GM04504 (cell line): ENCODE results near the gene PER2.
"Not testable (repeated sequence)": the region's sequence is repeated elsewhere in the genome, so short reads cannot be mapped to it uniquely, and the experiment has no call there.

Source experiments
- DNase-seq: peaks from one replicate; pipeline ENCODE4 v3.0.0-alpha.2; 2012; ENCODE audit warnings: low read depth

The PER2 gene

GRCh38 chr2:238288650-238289573 is 502 bp upstream of the PER2 start:
- DNase-seq = peak; percentile 96

DNA sequence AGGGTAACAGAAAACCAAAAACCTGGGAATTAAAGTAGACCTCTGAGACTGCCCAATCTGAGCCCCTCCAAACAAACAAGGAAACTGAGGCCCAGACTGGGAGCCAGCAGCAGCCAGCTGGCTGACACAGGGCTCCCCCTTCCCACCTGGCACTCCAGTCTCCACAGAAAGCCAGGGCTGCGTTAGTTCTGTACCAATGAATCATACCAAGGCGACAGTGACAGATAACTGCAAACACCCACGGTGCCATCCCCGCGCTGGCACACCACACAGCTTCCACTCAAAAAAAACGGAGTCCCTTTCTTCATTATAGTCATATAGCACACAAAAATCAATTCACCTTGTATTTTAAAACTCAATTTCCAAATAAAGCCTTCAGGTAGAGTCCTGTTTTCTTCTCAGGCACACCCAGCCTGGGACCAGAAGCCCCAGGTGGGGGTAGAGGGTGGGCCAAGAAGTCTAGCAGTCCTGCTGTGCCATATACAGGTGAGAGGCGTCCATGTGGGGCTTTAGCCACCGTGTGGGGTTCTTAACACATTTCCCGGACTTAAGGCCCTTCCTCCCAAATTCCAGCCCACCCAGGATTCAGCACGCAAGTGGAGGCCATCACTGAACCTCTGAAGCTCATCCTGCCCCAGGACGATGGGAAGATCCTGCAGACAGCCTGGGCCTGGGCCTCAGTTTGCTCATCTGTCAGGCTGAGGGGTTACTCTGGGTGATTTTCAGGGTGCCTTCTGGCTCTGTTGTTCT is 1.2 kb downstream of the PER2 start:
- no peak for DNase-seq

DNA sequence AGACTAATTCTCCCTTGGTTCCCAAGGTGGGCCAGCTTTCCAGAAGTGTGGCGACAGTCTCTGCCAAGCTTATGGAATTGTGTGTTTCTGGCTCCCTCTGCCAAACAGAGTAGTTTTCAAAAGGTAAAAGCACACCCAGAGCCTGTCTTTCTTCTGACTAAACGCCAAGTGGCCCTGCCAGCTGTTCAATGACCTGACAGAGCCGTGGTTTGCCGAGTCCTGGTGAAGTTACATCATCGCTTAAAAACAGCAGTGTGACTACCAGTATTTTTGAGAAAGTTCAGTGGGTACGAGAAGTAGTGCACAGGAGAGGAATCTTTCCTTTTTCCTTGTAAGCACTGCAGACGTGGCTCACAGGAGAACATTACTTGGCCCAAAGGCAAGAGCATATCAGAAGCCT is 1.9 kb downstream of the PER2 start:
- DNase-seq = peak; percentile 80

DNA sequence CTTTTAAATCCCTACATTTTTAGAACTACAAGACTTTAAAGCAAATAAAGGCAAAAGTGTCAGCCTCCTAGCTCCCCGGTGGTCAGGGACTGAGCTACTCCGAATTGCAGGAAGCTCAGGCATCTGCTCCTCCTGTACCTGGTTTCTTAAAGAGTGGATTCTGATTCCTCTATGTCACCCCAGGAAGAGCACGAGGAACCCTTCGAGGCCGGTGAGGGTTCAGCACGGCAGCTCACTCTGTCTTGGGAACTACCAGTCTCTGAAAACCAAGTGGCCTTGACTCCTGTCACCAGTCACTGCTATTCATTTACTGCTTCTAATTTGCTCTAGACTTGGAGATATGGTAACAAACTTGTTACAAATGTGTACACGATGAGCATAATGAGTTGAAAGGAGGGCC is 2.3 kb downstream of the PER2 start:
- no peak for DNase-seq

GRCh38 chr2:238285653-238286082 is 2.7 kb downstream of the PER2 start:
- peak; percentile 97 for DNase-seq

GRCh38 chr2:238284802-238285515 is 3.5 kb downstream of the PER2 start:
- DNase-seq = no peak

GRCh38 chr2:238282861-238283738 is 5.3 kb downstream of the PER2 start:
- no peak for DNase-seq

DNA sequence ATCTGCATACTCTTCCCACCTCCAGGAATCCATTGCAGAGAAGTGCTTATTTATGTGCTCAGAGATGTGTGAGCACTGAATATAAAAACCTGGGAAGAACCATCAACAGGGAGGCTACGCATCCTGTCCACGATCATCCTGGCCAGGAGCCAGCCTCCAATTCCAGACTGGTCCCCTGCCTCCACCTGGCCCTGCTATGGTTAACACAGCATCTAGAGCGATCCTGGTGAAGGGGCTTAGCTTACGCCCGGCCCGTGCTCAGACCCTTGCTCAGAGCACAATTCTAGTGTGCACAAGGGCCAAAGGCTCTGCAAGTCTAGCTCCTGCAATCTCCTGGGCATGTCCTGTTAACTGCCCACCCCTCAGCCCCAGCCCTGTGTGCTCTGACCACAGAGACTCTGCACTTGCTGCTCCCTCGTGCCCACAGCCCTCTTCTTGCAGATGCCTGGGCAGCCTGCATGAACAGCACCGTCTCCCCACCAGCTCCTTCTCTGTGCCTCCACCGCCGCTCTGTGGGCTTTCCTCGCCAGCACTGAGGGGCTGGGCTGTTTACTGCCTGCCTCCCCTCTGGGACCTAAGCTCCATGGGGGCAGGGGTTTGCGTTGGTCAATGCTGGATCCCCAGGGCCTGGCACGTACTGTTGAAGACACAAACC is 6.5 kb downstream of the PER2 start:
- no peak for DNase-seq

GRCh38 chr2:238280083-238280825 is 8.2 kb downstream of the PER2 start:
- no peak for DNase-seq

GRCh38 chr2:238279324-238279682 is 9.1 kb downstream of the PER2 start:
- no peak for DNase-seq

DNA sequence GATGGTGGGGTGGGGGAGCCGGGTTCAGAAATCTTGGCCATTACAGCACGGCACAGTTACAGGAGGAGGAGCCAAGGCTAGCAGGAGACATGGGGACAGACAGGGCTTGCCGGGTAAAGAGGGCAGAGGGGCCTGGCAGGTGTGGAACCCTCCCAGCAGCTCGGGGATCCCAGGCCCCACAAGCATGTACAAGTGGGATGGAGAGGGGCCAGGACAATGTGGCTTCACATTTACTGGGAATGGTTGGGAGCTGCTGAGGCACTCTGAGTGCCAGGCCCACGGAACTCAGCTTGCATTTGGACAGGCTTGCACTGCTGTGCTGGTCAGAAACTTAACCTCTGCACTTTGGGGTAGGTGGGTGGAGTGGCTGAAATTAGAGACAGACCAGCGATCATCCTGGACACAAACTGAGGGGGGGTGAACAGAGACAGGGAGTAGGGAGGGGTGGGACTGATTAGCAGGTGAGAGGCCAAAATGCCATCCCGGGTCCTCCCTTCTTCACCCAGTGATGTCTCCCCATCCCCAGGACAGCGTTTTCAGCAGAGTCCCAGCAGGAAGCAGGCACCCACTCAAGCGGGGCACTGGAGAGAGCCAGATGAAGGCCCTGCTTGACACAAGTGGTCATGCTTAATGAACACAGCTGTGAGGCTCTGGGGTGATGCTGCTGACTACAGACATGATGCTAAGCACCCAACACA is 9.6 kb downstream of the PER2 start:
- DNase-seq = no peak

DNA sequence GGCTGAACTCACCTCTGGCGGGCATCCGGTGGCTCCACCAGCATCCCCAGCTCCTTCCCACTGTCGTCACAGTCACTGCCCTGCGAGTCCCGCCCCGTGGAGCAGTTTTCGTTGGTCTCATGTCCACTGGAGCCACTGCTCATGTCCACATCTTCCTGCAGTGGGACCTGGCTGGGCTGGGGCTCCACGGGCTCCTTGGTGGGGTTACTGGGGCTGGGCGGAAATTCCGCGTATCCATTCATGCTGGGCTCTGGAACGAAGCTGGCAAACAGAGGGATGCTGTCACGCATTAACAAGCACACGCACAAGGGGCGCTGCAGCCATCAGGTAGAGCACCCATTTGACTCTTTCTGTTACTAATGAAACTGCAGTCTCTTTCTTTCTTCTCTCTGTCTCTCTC is 10.7 kb downstream of the PER2 start:
- no peak for DNase-seq

DNA sequence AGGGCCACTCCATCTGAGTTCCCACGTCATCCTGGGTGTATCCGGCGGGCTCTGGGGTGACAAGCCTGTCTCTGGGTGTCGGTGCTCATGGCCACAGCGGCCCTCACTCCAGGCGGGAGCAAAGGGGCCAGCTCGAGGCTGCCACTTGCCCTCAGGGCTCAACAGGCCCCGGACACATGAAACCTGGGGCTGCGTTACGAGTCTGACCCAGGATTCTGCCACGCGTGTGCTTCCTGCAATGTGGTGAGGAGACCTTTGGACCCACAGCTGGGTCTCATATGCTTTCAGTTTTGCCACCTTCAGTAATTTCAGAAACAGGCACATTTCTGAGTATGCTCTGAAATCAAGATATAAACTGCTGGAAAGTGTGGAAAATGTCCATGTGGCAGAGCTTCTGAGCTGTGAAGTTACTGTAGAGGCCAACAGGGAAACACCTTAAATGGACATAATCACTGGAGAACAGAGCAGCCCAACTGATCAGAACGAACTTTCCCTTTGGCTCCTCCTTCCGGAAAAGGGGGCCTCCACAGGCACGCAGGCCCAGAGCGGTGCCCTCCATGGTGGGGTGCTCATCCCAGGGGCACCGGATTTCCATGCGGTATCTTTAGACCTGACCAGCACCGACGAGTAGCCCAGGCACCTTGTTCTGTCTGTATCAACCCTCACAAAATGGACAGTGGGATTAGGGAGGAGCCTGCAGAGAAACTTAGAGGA is 14.1 kb downstream of the PER2 start:
- no peak for DNase-seq

GRCh38 chr2:238273433-238273832 is 15.0 kb downstream of the PER2 start:
- DNase-seq = not testable (repeated sequence)

DNA sequence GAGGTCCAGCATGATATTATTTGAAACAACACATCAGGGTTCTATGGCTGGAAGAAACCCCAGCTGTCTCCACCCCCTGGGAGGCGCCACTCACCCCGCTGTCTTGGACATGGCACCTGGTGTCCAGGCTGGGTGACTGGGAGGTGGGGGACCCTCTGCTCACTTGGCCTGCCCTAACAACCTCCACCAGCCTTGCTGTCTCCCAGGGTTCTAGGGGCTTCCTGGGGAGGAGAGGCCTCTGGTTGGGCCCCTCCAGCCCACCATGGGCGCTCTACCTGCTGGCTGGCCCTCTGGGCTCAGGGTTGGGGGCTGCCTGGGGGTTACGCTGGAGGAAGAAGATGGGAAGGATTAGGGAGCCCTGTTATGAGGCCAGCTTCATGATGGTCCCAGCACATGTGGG is 16.3 kb downstream of the PER2 start:
- no peak for DNase-seq

DNA sequence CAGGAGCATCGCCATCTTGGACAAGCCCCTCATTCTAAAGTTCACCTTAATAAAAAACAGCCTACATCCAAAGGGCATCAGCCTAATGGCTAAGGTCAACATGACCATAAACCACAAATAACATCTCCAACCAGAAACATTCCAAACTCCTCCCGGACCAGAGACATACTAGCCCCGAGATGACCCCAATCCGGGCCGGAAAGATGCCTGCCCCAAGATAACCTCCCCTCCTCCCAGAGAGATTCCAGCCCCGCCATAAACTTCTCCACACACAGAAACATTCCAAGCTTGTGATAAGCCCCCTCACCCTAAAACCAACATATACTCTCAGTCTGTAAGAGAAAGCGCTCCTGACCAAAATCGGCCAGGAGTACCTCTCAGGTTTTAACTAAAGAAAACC is 16.7 kb downstream of the PER2 start:
- DNase-seq = not testable (repeated sequence)

DNA sequence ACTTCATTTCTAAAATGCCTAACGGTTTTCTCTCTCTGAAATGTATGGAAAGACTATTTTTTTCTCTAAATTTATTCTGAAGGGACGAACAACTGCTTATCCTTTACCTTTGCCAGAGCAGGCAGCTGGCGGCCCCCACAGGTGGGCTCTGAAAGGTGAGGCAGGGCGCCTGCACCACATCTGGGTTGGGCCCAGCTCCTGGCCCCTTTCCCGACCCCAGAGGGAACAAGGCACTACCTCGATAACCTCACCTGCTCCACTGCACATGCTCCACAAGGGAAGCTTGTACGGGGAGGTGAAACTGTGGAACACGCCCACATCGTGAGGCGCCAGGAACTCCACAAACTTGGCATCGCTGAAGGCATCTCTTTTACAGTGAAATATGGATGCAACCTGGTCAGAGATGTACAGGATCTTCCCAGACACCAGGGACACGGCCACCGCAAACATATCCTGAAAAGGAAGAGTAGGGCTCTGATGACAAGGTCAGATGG is 17.3 kb downstream of the PER2 start:
- DNase-seq = no peak

GRCh38 chr2:238270606-238271005 is 17.8 kb downstream of the PER2 start:
- no peak for DNase-seq

DNA sequence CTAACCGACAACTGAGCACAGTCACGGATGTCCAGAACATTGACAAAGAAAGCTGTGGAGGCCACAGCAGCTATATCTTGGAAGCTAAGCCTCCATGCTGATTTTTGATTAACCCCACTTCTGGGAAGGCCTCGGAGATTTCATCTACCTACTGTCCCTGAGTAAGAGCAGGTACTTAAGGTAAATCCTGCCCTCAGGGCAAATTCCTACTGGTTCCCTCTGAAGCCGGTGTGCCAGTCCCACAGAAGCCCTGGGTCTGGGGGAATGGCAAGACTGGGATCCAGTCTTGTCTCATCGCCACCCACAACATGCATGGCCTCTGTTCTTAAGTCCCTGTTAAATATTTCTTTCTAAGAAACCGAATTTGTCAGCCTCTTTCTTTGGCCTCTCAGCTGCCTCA is 18.7 kb downstream of the PER2 start:
- DNase-seq = no peak
